RWPE2 (cell line): ENCODE results near the gene ANO2.

ENCODE experiments used
- ATAC-seq: fragments of 200-7000 bp; cut with Tn5 transposase; 3 replicates; pipeline ENCODE4 v1.9.1; 2021; ENCODE audit warnings: low read depth
- DNase-seq: peaks from one replicate; pipeline ENCODE4 v3.0.0-alpha.2; 2020; ENCODE audit warnings: low spot score
- H3K27ac ChIP-seq: fragments of 450-650 bp; 2 replicates; pipeline ENCODE4 v1.5.1; 2017; ENCODE audit warnings: mild to moderate bottlenecking; ENCODE audit not compliant: poor library complexity, severe bottlenecking
- H3K27me3 ChIP-seq: fragments of 250-450 bp; sonication (Bioruptor Pico); 2 replicates; pipeline ENCODE4 v1.5.1; 2021; ENCODE audit warnings: mild to moderate bottlenecking, moderate library complexity; ENCODE audit not compliant: insufficient read depth, poor library complexity, severe bottlenecking
- H3K36me3 ChIP-seq: fragments of 250-450 bp; sonication (Bioruptor Pico); 2 replicates; pipeline ENCODE4 v1.5.1; 2020; ENCODE audit warnings: low read depth, mild to moderate bottlenecking, moderate library complexity
- H3K4me1 ChIP-seq: fragments of 250-450 bp; sonication (Bioruptor Pico); 2 replicates; pipeline ENCODE4 v1.5.1; 2021; ENCODE audit warnings: mild to moderate bottlenecking, moderate library complexity; ENCODE audit not compliant: insufficient read depth, poor library complexity, severe bottlenecking
- H3K4me3 ChIP-seq: fragments of 250-450 bp; sonication (Bioruptor Pico); 2 replicates; pipeline ENCODE4 v1.5.1; 2021; ENCODE audit warnings: mild to moderate bottlenecking, moderate library complexity; ENCODE audit not compliant: severe bottlenecking
- H3K9me3 ChIP-seq: fragments of 250-450 bp; sonication (Bioruptor Pico); 2 replicates; pipeline ENCODE4 v1.5.1; 2021; ENCODE audit warnings: mild to moderate bottlenecking, moderate library complexity; ENCODE audit not compliant: severe bottlenecking
- CTCF ChIP-seq: fragments of 450-650 bp; IDR thresholded peaks from one replicate; pipeline ENCODE4 v1.5.1; 2017; ENCODE audit warnings: mild to moderate bottlenecking, moderate library complexity; ENCODE audit not compliant: poor library complexity, severe bottlenecking

Gene ANO2

DNA sequence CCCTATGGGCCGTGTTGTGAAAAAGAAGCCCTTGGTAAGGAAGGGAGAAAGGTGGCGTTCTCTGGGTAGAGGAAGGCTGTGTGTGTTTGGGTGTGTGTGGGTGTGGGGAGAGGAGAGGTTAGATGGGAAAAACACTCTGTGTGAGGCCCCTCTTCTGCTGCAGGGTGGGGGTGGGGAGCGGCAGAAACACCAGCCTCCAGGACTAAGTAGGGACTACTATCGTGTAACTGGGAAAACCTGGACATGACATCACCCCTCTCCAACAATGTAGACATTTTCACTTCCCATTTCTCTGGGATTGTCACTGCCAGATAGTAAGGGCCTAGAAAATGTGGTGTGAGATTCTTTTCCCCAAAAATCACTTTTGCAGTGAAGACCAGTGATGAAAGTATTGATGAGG, 308.2 kb downstream of the ANO2 start:
- H3K27ac ChIP-seq: no peak overlapping the region
- DNase-seq (no peak), ATAC-seq (no peak)
- no peaks in the 10 kb centered on the region for H3K36me3 ChIP-seq
- TF ChIP-seq CTCF: no peak
- H3K9me3 ChIP-seq: no peaks in the 10 kb centered on the region
- H3K4me1 ChIP-seq: no peaks in the 10 kb centered on the region
- no peak overlapping the region for H3K4me3 ChIP-seq
- no peaks in the 10 kb centered on the region for H3K27me3 ChIP-seq

DNA sequence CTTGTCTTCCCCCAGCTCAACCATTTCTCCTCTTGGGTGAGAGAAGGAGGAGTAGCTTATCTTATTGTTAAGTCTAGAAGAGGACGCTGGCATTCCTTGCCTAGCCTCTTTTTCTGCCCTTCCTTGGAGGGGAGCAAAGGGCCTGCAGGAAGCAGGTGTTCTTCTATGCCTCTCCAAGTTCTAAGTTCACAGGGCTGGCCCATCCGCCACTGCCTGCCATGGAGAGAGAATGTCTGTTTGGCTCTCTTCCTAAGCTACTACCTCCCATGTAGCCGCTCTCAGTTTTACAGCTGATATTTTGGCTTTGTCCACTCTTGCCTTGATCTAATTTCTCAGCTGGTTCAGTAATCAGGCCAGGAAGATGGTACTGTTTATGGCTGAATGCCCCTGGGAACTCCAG, 312.0 kb downstream of the ANO2 start:
- no peak for TF ChIP-seq CTCF
- ATAC-seq (no peak), DNase-seq (no peak)
- H3K9me3 ChIP-seq: no peaks in the 10 kb centered on the region
- H3K27ac ChIP-seq: no peak overlapping the region
- H3K4me1 ChIP-seq: no peaks in the 10 kb centered on the region
- H3K36me3 ChIP-seq: no peaks in the 10 kb centered on the region
- H3K4me3 ChIP-seq: no peak overlapping the region
- no peaks in the 10 kb centered on the region for H3K27me3 ChIP-seq

GRCh38 chr12:5632453-5632852, 312.6 kb downstream of the ANO2 start:
- Histone ChIP-seq H3K4me3 (no peak overlapping the region), H3K4me1 (no peaks in the 10 kb centered on the region), H3K9me3 (no peaks in the 10 kb centered on the region), H3K27ac (no peak overlapping the region), H3K27me3 (no peaks in the 10 kb centered on the region), H3K36me3 (no peaks in the 10 kb centered on the region)
- DNase-seq (no peak), ATAC-seq (no peak)
- no peak for TF ChIP-seq CTCF

DNA sequence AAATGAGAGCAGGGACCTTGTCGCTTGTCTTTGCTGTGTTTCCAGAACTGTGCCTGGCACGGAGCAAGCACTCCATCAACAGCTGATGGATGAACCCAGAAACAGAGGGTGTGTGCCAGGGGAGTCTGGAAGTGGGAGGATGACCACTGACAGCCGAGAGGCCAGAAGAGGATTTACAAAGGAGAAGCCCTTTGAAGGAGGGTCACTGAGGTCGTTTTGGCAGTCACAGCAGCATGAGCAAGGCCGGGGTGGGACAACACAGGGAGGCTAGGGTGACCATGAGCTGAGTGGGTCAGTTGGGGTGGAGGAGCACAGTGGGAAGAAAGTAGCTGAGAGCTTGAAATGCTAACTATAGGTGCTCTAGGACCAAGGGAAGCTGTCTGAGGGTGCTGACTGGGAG, 313.6 kb downstream of the ANO2 start:
- no peak overlapping the region for H3K27ac ChIP-seq
- H3K4me3 ChIP-seq: no peak overlapping the region
- H3K9me3 ChIP-seq: no peaks in the 10 kb centered on the region
- TF ChIP-seq CTCF: no peak
- no peak for ATAC-seq
- H3K27me3 ChIP-seq: no peaks in the 10 kb centered on the region
- no peak for DNase-seq
- no peaks in the 10 kb centered on the region for H3K36me3 ChIP-seq
- H3K4me1 ChIP-seq: no peaks in the 10 kb centered on the region

- no peak overlapping the region for H3K27ac ChIP-seq
- H3K36me3 ChIP-seq: no peaks in the 10 kb centered on the region
- DNase-seq: no peak
- ATAC-seq: no peak
- no peaks in the 10 kb centered on the region for H3K4me1 ChIP-seq
- no peak for TF ChIP-seq CTCF
- H3K9me3 ChIP-seq: no peaks in the 10 kb centered on the region
- no peak overlapping the region for H3K4me3 ChIP-seq
- no peaks in the 10 kb centered on the region for H3K27me3 ChIP-seq
These were observed 314.3 kb downstream of the ANO2 start for GRCh38 chr12:5630726-5631125.
